ENCODE measurements around the gene ATP8A2.
"Not testable (repeated sequence)": the region's sequence is repeated elsewhere in the genome, so short reads cannot be mapped to it uniquely, and the experiment has no call there.

Gene ATP8A2

GRCh38 chr13:25371875-25372283, at the start of gene ATP8A2:
TSS of gene ATP8A2 (plus strand) at chr13:25371974. CDS start at chr13:25372213, 239 bp downstream.
- no peak for FAIRE-seq

GRCh38 chr13:25324100-25324499, 47.7 kb upstream of the ATP8A2 start:
- no peak for FAIRE-seq

DNA sequence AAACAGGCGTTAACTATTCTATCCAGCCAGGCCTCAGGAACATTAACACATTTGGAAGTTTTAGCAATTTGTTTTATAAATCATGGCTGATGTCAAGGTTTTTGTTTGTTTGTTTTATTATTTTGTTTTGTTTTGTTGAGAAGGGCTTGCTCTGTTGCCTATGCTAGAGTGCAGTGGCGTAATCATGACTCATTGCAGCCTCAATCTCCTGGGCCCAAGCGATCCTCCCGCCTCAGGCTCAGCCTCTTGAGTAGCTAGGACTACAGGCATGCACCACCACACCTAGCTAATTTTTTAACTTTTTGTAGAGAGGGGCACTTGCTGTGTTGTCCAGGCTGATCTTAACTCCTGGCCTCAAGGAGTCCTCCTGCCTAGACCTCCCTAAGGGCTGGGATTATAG, 42.1 kb upstream of the ATP8A2 start:
- no peak for FAIRE-seq

GRCh38 chr13:25330541-25330940, 41.2 kb upstream of the ATP8A2 start:
- no peak for FAIRE-seq

- no peak for FAIRE-seq
Measured at GRCh38 chr13:25335856-25336255, 35.9 kb upstream of the ATP8A2 start.

DNA sequence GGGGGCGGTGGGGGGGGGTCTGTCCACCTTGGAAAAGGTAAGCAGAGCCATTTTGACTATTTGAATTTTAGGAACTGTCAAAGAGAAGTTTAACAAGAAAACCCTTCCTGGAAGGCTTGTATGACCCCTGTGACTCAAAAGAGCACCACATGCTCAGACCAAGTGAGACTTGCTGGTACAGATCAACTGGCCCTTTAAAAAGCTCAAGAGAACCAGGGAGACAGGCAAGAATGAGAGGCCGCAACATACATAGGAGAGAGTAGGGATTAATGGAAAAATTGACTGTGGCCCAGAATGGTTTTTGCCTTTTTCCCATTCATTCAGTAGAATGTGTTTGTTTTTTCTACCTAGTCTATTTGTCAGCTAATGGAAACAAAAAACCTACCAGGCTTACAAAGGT, 26.2 kb upstream of the ATP8A2 start:
- no peak for FAIRE-seq

- no peak for FAIRE-seq
Measured at GRCh38 chr13:25347151-25347550, 24.6 kb upstream of the ATP8A2 start.

- FAIRE-seq: no peak
Measured at GRCh38 chr13:25351404-25351803, 20.4 kb upstream of the ATP8A2 start.

GRCh38 chr13:25352230-25352629, 19.5 kb upstream of the ATP8A2 start:
- FAIRE-seq: no peak

GRCh38 chr13:25352806-25353205, 19.0 kb upstream of the ATP8A2 start:
- FAIRE-seq: no peak

GRCh38 chr13:25353344-25353743, 18.4 kb upstream of the ATP8A2 start:
- FAIRE-seq: no peak

DNA sequence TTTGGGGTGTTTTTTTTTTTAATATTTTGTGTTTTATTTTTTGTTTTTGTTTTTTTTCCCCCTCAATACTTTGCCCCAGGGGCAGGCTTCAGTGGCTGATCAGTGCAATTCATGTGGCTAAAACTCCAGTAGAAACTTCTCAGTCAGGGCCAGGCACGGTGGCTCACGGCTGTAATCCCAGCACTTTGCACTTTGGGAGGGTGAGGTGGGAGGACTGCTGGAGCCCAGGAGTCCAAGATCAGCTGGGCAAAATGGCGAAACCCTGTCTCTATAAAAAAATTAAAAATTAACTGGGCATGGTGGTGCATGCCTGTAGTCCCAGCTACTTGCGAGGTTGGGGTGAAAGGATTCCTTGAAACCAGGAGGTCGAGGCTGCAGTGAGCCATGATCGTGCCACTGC, 17.4 kb upstream of the ATP8A2 start:
- FAIRE-seq: no peak

GRCh38 chr13:25360443-25360842, 11.3 kb upstream of the ATP8A2 start:
- not testable (repeated sequence) for FAIRE-seq

- FAIRE-seq: no peak
Measured at GRCh38 chr13:25365720-25366235, 6.0 kb upstream of the ATP8A2 start.

DNA sequence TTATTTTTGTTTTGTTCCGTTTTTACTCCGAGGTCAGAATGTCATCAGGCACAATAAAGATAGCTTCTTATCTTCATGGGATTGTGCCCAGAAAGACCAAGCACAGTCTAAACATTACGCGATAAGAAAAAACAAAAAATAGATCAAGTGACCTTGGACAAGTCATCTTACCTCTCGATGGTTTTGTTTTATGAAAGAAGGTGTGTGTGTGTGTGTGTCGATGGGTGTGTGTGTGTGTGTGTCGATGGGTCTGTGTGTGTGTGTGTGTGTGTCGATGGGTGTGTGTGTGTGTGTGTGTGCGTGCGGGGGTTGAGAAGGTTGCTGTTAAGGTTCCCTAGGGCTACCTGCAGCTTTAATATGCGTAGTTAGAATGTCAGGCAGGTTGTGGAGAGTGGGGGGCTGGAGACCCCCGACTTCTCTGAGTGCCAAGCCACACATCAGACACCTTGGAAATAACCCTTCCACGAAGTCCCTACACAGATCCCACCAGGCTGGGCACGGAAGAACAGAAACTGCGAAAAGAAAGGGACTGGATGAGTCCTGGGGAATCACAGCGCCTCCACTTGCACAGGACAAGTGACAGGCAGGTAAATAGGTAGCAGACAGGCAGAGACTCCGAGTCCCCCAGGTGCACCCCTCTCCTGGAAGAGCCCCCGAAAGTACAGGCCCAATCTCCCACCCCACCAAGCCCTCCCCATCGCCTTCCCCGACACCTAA, 458 bp upstream of the ATP8A2 start:
- FAIRE-seq: no peak

DNA sequence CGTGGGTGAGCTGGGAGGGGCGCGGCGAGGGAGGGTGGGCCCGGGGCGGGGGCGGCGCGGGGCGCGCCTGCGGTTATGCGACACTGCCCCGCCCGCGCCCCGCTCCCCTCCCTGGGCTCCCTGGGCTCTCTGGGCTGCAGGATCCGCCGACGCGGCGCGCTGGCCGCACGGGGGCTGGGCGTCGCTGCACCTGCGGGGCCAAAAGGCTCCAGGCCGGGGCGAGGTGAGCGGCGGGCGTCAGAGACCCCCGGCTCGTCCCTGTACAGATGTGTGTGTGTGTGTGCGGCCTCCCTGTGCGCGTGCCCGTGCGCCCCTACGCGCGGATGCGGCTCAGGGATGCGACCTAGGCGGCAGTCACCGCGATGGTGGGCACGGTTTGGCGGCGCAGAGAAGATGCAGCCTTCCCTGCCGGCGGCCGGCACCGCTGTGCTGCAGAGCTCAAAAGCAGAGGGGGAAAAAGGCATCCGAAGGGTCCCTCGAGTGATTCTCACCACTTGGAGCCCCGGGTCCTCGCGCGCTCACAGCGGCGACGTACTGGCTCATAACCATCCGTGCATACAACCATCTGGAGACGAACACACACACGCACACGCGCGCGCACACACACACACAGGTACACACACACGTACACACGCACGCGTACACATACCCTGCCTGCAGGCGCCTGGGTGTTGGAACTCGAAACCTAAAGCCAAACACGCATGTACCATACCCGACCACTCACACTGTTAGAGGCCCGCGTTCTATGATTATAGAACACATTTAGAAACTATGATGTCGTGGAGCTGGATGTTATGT, 709 bp downstream of the ATP8A2 start:
- no peak for FAIRE-seq

- FAIRE-seq: peak; percentile 66
Measured at GRCh38 chr13:25375727-25376358, 4.1 kb downstream of the ATP8A2 start.

GRCh38 chr13:25377244-25377962, 5.6 kb downstream of the ATP8A2 start:
- no peak for FAIRE-seq

DNA sequence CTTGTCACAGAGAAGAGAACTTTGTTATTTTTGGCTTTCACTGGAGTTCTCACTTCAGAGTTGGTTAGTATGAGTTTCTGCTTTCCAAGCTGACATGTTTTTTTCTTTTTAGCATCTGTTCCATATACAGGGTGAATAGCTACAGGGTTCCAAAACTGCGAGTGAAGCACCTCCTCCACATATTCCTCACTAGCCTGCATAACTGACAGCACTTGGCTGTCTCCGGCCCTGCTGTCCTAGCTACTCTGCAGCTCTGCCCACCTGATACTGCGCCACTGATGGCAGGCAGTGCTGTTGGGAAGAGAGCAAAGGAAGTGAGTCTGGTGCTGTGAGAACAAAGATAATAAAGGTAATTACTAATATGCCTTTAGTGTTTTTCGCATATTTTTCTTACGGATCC, 6.8 kb downstream of the ATP8A2 start:
- no peak for FAIRE-seq

DNA sequence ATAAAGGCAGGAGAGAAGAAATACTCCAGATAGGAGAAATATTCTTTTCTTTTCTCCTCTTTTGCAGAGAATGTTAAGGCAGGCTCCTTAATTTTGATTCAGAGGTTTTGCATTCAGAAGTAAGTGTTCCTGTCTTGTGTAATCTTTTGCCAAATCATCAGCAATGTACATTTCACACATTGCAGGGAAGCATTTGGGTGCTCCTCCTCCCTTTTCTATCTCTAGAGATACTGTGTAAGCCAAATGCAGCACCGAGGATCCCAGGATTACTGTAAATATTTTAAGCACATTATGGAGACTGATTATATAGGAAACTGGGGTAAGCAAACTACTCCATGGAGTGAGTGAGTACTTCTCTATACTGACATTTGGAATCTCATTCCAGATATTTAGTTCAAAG, 7.2 kb downstream of the ATP8A2 start:
- FAIRE-seq: no peak

DNA sequence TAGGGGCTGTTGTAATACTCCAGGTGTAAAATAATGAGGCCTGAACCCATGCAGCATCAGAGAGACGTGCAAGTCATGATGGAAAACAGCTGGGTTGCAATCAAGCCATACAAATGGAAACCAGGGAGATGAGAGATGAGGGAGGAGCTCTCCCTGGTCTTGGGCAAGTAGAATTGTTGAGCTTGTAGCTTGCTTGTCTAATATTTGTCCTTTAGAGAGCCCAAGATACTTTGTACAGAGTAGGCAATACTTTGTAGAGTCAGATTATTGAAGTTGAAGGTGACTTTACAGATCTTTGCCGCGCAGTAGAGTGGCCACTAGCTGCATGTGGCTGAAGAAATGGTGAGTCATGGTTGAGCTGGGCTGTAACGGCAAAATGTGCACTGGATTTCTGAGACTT, 8.3 kb downstream of the ATP8A2 start:
- FAIRE-seq: no peak

DNA sequence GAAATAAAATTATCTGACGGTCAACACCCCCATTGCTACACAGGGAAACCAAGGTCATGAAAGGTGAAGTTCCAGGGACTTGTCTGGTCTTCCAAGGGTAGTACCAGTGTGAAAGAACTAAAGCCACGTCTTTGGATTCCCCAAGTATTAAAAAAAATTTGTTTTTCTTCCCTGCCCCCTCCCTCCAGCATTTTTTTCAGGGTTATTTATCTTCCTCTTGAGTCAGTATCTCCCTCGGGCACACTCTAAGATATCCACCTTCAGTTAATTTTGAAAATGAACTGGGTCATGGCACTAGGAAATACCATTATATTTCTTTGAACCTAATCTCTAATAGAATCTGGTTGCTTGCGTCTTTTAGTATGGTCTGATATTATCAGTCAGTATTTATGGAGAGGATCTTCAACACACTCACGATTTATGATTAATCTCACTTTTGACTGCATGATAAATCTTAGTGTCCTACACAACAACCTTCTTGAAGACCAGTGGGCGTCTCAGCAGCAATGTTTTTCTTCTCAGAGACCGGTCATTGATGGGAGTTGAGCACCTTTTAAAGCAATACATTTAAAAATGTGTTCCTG, 9.1 kb downstream of the ATP8A2 start:
- no peak for FAIRE-seq

All from G401.6 (cell line).